Ishikawa (cell line): ENCODE measurements around the gene MYBL2.

Experiments
- EP300 ChIP-seq: IDR thresholded peaks from 2 replicates; pipeline ENCODE4 v1.6.1; 2012; ENCODE audit warnings: borderline replicate concordance
- FOXM1 ChIP-seq: IDR thresholded peaks from 2 replicates; pipeline ENCODE4 v1.6.1; 2012; ENCODE audit warnings: low read depth, borderline replicate concordance
- RAD21 ChIP-seq: IDR thresholded peaks from 2 replicates; pipeline ENCODE4 v1.6.1; 2012; ENCODE audit warnings: low read depth
- REST ChIP-seq: IDR thresholded peaks from 2 replicates; pipeline ENCODE4 v1.6.1; 2012; ENCODE audit warnings: low read depth, mild to moderate bottlenecking

DNA sequence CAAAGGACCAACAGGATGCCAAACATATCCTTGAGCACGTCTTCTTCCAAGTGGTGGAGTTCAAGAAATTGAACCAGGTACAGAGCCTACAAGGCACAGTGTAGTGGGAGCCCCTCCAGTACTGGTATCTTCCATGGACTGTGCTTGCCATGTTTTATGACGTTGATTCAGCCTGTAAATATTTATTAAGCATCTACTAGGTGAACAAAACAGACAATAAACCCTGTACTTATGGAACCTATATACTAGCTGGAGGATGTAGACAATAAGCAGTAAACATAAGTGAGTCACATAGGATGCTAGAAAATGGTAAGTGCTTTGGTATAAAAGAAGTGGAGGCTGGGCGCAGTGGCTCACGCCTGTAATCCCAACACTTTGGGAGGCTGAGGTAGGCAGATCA is 24.4 kb upstream of the MYBL2 start:
- TF ChIP-seq FOXM1, result no peak
- TF ChIP-seq REST, result no peak
- no peak for TF ChIP-seq RAD21
- TF ChIP-seq EP300, result no peak
